ENCODE results near the gene MTA1. TPM values are rescaled to one million over a fixed set of nuclear protein-coding genes. Genes with fewer than 3 reads are reported as not detected.

Gene MTA1
- total RNA-seq, 4 donors from 2014 or later = 49.0 to 94.2 (median 67.9) TPM

- intact Hi-C loops (cut with DNase I) = no loop called here
- Histone ChIP-seq H3K27ac (replicated peaks in 1 of 4) (no peak overlapping the region), H3K27me3 (no peaks in the 10 kb centered on the region), H3K4me3 (no peak overlapping the region), H3K4me1 (peaks cover 0 to 10% (median 0%) of the 10 kb centered on the region in 4 donors), H3K36me3 (peaks cover 61 to 89% (median 85%) of the 10 kb centered on the region in 4 donors), H3K9me3 (no peaks in the 10 kb centered on the region)
- WGBS = no CpG with 5 or more reads among the region's 17 CpGs
- TF ChIP-seq CTCF (IDR thresholded peaks at IDR 0.05) (no peak), EP300 (IDR thresholded peaks at IDR 0.05) (no peak), POLR2AphosphoS5 (IDR thresholded peaks at IDR 0.05) (no peak), POLR2A (IDR thresholded peaks at IDR 0.05; ENCODE audit: low read depth) (no peak)
- DNase-seq (ENCODE audit: extremely low spot score) = no peak
These were observed 40.5 kb downstream of the MTA1 start for GRCh38 chr14:105460116-105460515.

GRCh38 chr14:105460616-105461015 is 41.0 kb downstream of the MTA1 start:
- TF ChIP-seq EP300 (IDR thresholded peaks at IDR 0.05) = no peak
- no peak for TF ChIP-seq POLR2AphosphoS5 (IDR thresholded peaks at IDR 0.05)
- TF ChIP-seq CTCF (IDR thresholded peaks at IDR 0.05) = no peak
- no peak for TF ChIP-seq POLR2A (IDR thresholded peaks at IDR 0.05; ENCODE audit: low read depth)
- H3K4me1 ChIP-seq = peaks cover 0 to 15% (median 0%) of the 10 kb centered on the region in 4 donors
- H3K27me3 ChIP-seq = no peaks in the 10 kb centered on the region
- no peak for DNase-seq (ENCODE audit: extremely low spot score)
- intact Hi-C loops (cut with DNase I) = no loop called here
- H3K4me3 ChIP-seq = no peak overlapping the region
- no peak overlapping the region for H3K27ac ChIP-seq (replicated peaks in 1 of 4)
- no peaks in the 10 kb centered on the region for H3K9me3 ChIP-seq
- H3K36me3 ChIP-seq = peaks cover 62 to 89% (median 85%) of the 10 kb centered on the region in 4 donors
- 84% methylated on average over 11 of the region's 17 CpGs for WGBS

GRCh38 chr14:105461903-105462302 is 42.3 kb downstream of the MTA1 start:
- H3K27ac ChIP-seq (replicated peaks in 1 of 4) = no peak overlapping the region
- intact Hi-C loops (cut with DNase I) = no loop called here
- 94% methylated on average over 4 of the region's 18 CpGs for WGBS
- DNase-seq (ENCODE audit: extremely low spot score) = no peak
- no peaks in the 10 kb centered on the region for H3K27me3 ChIP-seq
- no peaks in the 10 kb centered on the region for H3K9me3 ChIP-seq
- H3K4me3 ChIP-seq = no peak overlapping the region
- peaks cover 0 to 20% (median 2%) of the 10 kb centered on the region in 4 donors for H3K4me1 ChIP-seq
- no peak for TF ChIP-seq CTCF (IDR thresholded peaks at IDR 0.05)
- no peak for TF ChIP-seq POLR2A (IDR thresholded peaks at IDR 0.05; ENCODE audit: low read depth)
- peaks cover 55 to 89% (median 85%) of the 10 kb centered on the region in 4 donors for H3K36me3 ChIP-seq

GRCh38 chr14:105464501-105464900 is 44.9 kb downstream of the MTA1 start:
- WGBS = 90% methylated on average over 23 of the region's 33 CpGs
- Histone ChIP-seq H3K9me3 (no peaks in the 10 kb centered on the region), H3K4me3 (no peak overlapping the region), H3K36me3 (peaks cover 44 to 93% (median 78%) of the 10 kb centered on the region in 4 donors), H3K27ac (replicated peaks in 1 of 4) (no peak overlapping the region), H3K27me3 (no peaks in the 10 kb centered on the region), H3K4me1 (peaks cover 20 to 46% (median 25%) of the 10 kb centered on the region in 4 donors)
- intact Hi-C loops (cut with DNase I) = no loop called here
- TF ChIP-seq POLR2AphosphoS5 (IDR thresholded peaks at IDR 0.05) (no peak), EP300 (IDR thresholded peaks at IDR 0.05) (no peak), CTCF (IDR thresholded peaks at IDR 0.05) (no peak), POLR2A (IDR thresholded peaks at IDR 0.05; ENCODE audit: low read depth) (no peak)
- no peak for DNase-seq (ENCODE audit: extremely low spot score)
